GM23338 (cell line): ENCODE data around the gene AHI1. TPM values are rescaled to one million over a fixed set of nuclear protein-coding genes. Genes with fewer than 3 reads are reported as not detected.

ENCODE experiments used
- ATAC-seq: fragments of 200-7000 bp; cut with Tn5 transposase; 3 replicates; pipeline ENCODE4 v1.9.1; 2020
- DNase-seq: peaks from one replicate; pipeline ENCODE4 v3.0.0-alpha.2; 2015; ENCODE audit warnings: low spot score
- H2AFZ ChIP-seq: fragments of 200-600 bp; sonication (generic); 2 replicates; pipeline ENCODE4 v1.8.0; 2016; ENCODE audit warnings: antibody characterized with exemption, mild to moderate bottlenecking, moderate library complexity
- H3F3A ChIP-seq: fragments of 200-600 bp; sonication (generic); replicated peaks from 2 replicates; pipeline ENCODE4 v1.8.0; 2017; ENCODE audit warnings: antibody characterized with exemption, mixed run types, low read depth
- H3K27ac ChIP-seq: fragments of 200-600 bp; sonication (generic); 2 replicates; pipeline ENCODE4 v1.6.1; 2016; ENCODE audit warnings: low read depth
- H3K27me3 ChIP-seq: fragments of 200-600 bp; sonication (generic); 2 replicates; pipeline ENCODE4 v1.8.0; 2016; ENCODE audit warnings: mild to moderate bottlenecking, mixed run types, moderate library complexity; ENCODE audit not compliant: insufficient read depth
- H3K36me3 ChIP-seq: fragments of 200-600 bp; sonication (generic); 2 replicates; pipeline ENCODE4 v1.8.0; 2016; ENCODE audit warnings: mild to moderate bottlenecking; ENCODE audit not compliant: insufficient read depth
- H3K4me1 ChIP-seq: fragments of 200-600 bp; sonication (generic); 2 replicates; pipeline ENCODE4 v1.8.0; 2016; ENCODE audit warnings: mild to moderate bottlenecking, moderate library complexity; ENCODE audit not compliant: insufficient read depth
- H3K4me2 ChIP-seq: fragments of 200-600 bp; sonication (generic); 2 replicates; pipeline ENCODE4 v1.7.1; 2017; ENCODE audit warnings: mixed run types
- H3K4me3 ChIP-seq: fragments of 200-600 bp; sonication (generic); 2 replicates; pipeline ENCODE4 v1.6.1; 2016; ENCODE audit warnings: mixed run types
- H3K79me2 ChIP-seq: fragments of 200-600 bp; sonication (generic); replicated peaks from 2 replicates; pipeline ENCODE4 v1.8.0; 2017; ENCODE audit warnings: mild to moderate bottlenecking; ENCODE audit not compliant: insufficient read depth
- H3K9me2 ChIP-seq: fragments of 200-600 bp; sonication (generic); 2 replicates; pipeline ENCODE4 v1.8.0; 2017; ENCODE audit not compliant: insufficient read depth
- H4K20me1 ChIP-seq: fragments of 200-600 bp; sonication (generic); replicated peaks from 2 replicates; pipeline ENCODE4 v1.8.0; 2017; ENCODE audit warnings: mild to moderate bottlenecking; ENCODE audit not compliant: insufficient read depth
- H3K27ac Mint-ChIP-seq: 2 replicates; pipeline ENCODE4 v1.8.0; 2020; ENCODE audit warnings: inconsistent platforms, mild to moderate bottlenecking, moderate library complexity, mixed read lengths
- H3K27me3 Mint-ChIP-seq: 3 replicates; pipeline ENCODE4 v1.8.0; 2022; ENCODE audit warnings: low read depth, mild to moderate bottlenecking, moderate library complexity, mixed read lengths, inconsistent platforms; ENCODE audit not compliant: insufficient read depth, poor library complexity
- H3K36me3 Mint-ChIP-seq: 3 replicates; pipeline ENCODE4 v1.8.0; 2021; ENCODE audit warnings: low read depth, mild to moderate bottlenecking, inconsistent platforms, moderate library complexity, mixed read lengths
- H3K4me1 Mint-ChIP-seq: 3 replicates; pipeline ENCODE4 v1.8.0; 2020; ENCODE audit warnings: mild to moderate bottlenecking, inconsistent platforms, mixed read lengths
- H3K4me3 Mint-ChIP-seq: 3 replicates; pipeline ENCODE4 v1.8.0; 2021; ENCODE audit warnings: moderate library complexity, mild to moderate bottlenecking, inconsistent platforms, mixed read lengths
- H3K9me3 Mint-ChIP-seq: 3 replicates; pipeline ENCODE4 v1.8.0; 2020; ENCODE audit warnings: moderate library complexity, mild to moderate bottlenecking, inconsistent platforms, mixed read lengths
- CREB1 ChIP-seq: fragments of 250-450 bp; sonication (Bioruptor Pico); IDR thresholded peaks from 2 replicates; pipeline ENCODE4 v1.5.0; 2020; ENCODE audit warnings: low read depth, mild to moderate bottlenecking, moderate library complexity
- CTCF ChIP-seq, 2 experiments: fragments of 200-600 bp in 1 of 2; sonication (generic) in 1 of 2; conservative IDR thresholded peaks; 2 replicates each; pipeline versions ENCODE4 v1.5.1 to v1.6.1; 2016 to 2017; ENCODE audit warnings: antibody characterized with exemption in 2 of 2, low read depth in 2 of 2, mild to moderate bottlenecking in 2 of 2, moderate library complexity in 1 of 2
- ETS1 ChIP-seq: IDR thresholded peaks from 2 replicates; pipeline ENCODE4 v1.6.1; 2016; ENCODE audit warnings: antibody characterized with exemption
- EZH2 ChIP-seq: fragments of 200-600 bp; sonication (generic); IDR thresholded peaks from one replicate; pipeline ENCODE4 v1.8.0; 2017; ENCODE audit warnings: antibody characterized with exemption, mild to moderate bottlenecking, low read depth; ENCODE audit not compliant: unreplicated experiment
- EZH2phosphoT487 ChIP-seq: fragments of 200-600 bp; sonication (generic); IDR thresholded peaks from one replicate; pipeline ENCODE4 v1.8.1; 2018; ENCODE audit warnings: antibody characterized with exemption; ENCODE audit not compliant: unreplicated experiment
- JUNB ChIP-seq: IDR thresholded peaks from one replicate; pipeline ENCODE4 v1.6.1; 2016; ENCODE audit warnings: antibody characterized with exemption; ENCODE audit not compliant: unreplicated experiment
- NANOG ChIP-seq: IDR thresholded peaks from 2 replicates; pipeline ENCODE4 v1.6.1; 2016; ENCODE audit warnings: antibody characterized with exemption, borderline replicate concordance
- POLR2AphosphoS5 ChIP-seq: IDR thresholded peaks from 2 replicates; pipeline ENCODE4 v1.6.1; 2016; ENCODE audit warnings: antibody characterized with exemption, low read depth
- REST ChIP-seq: IDR thresholded peaks from one replicate; pipeline ENCODE4 v1.6.1; 2018; ENCODE audit warnings: antibody characterized with exemption; ENCODE audit not compliant: unreplicated experiment
- STAT1 ChIP-seq: IDR thresholded peaks from one replicate; pipeline ENCODE4 v1.6.1; 2016; ENCODE audit warnings: antibody characterized with exemption; ENCODE audit not compliant: unreplicated experiment
- ZNF114 ChIP-seq: fragments of 250-450 bp; sonication (Bioruptor Pico); IDR thresholded peaks from 2 replicates; pipeline ENCODE4 v1.5.0; 2020; ENCODE audit warnings: mild to moderate bottlenecking, moderate library complexity
- ZNF331 ChIP-seq: fragments of 250-450 bp; sonication (Bioruptor Pico); IDR thresholded peaks from 2 replicates; pipeline ENCODE4 v1.5.0; 2020; ENCODE audit warnings: low read depth, mild to moderate bottlenecking, moderate library complexity
- long read RNA-seq: library from polyadenylated mRNA; unstranded; transcript quantifications from one replicate; pipeline ENCODE4 v2.0.0, GENCODE V29; 2020; ENCODE audit not compliant: unreplicated experiment
- polyA plus RNA-seq: library from polyadenylated mRNA; unstranded; fragments of >200 nt; fragmentation: Nextera tagmentation; extraction: Ambion mirVana; gene quantifications from 2 replicates; pipeline ENCODE4 v1.2.1, GENCODE V29; 2016
- total RNA-seq: library from RNA; depleted of rRNA; stranded (reverse); fragments of >200 nt; shearing (Covaris generic); gene quantifications from 2 replicates; pipeline ENCODE4 v1.2.3, GENCODE V29; 2014; rRNA removed

AHI1 gene
- total RNA-seq (17.5 and 19.8 TPM in 2 replicates), polyA plus RNA-seq (52.4 and 72.9 TPM in 2 replicates)
- long read RNA-seq, partial matches to known transcripts: 13 of 14 reads
- long read RNA-seq, other reads (novel, unspliced or antisense): 1 of 14 reads

GRCh38 chr6:135497412-135498184, at the start of gene AHI1:
Gene AHI1 (minus strand): TSS chr6:135497740. CDS start chr6:135492237, 5,503 bp downstream.
- ATAC-seq: peak; percentile 96
- no peak for TF ChIP-seq ZNF114 (CRISPR knock-in tag)
- TF ChIP-seq POLR2AphosphoS5: peak; percentile 93
- TF ChIP-seq ETS1: peak; percentile 21; the same call in 1 of the 2 replicates
- TF ChIP-seq CREB1: peak; percentile 94
- H4K20me1 ChIP-seq: no peaks in the 10 kb centered on the region

GRCh38 chr6:135546680-135547418, 49.3 kb upstream of the AHI1 start:
- H3K27ac ChIP-seq: no peak overlapping the region
- no peaks in the 10 kb centered on the region for H4K20me1 ChIP-seq
- ATAC-seq (no peak), DNase-seq (no peak)
- Mint-ChIP-seq H3K4me1 (no peaks in the 10 kb centered on the region), H3K27ac (no peak overlapping the region), H3K36me3 (no peaks in the 10 kb centered on the region), H3K9me3 (no peaks in the 10 kb centered on the region; the same call in 2 of the 3 replicates), H3K4me3 (no peak overlapping the region), H3K27me3 (no peaks in the 10 kb centered on the region)
- no peak overlapping the region for H3K4me2 ChIP-seq
- H3K36me3 ChIP-seq: no peaks in the 10 kb centered on the region
- no peaks in the 10 kb centered on the region for H3K4me1 ChIP-seq
- no peaks in the 10 kb centered on the region for H3K27me3 ChIP-seq
- H3K4me3 ChIP-seq: no peak overlapping the region
- no peaks in the 10 kb centered on the region for H3K9me2 ChIP-seq
- no peaks in the 10 kb centered on the region for H3F3A ChIP-seq
- H2AFZ ChIP-seq: no peak overlapping the region
- no peaks in the 10 kb centered on the region for H3K79me2 ChIP-seq
- TF ChIP-seq STAT1 (no peak), ETS1 (no peak), CREB1 (no peak), ZNF331 (no peak), EZH2 (no peak), REST (no peak), JUNB (no peak), POLR2AphosphoS5 (no peak), ZNF114 (CRISPR knock-in tag) (no peak), EZH2phosphoT487 (no peak), CTCF (conservative IDR thresholded peaks at IDR 0.05; ENCODE audit: low read depth in 2 of 2) (no peak), NANOG (no peak)

More at GRCh38 chr6:135497412-135498184, at the start of gene AHI1:
- H3K36me3 ChIP-seq: no peaks in the 10 kb centered on the region
- peak within 1 kb of the TSS; percentile 77 for H3K4me2 ChIP-seq
- Mint-ChIP-seq H3K36me3 (peaks cover 6% of the 10 kb centered on the region), H3K4me3 (no peak within 1 kb of the TSS; the same call in 2 of the 3 replicates), H3K27me3 (peaks cover 2% of the 10 kb centered on the region), H3K4me1 (peaks cover 4% of the 10 kb centered on the region; the same call in 2 of the 3 replicates), H3K27ac (peak within 1 kb of the TSS; percentile 48), H3K9me3 (no peaks in the 10 kb centered on the region)
- H3K9me2 ChIP-seq: no peaks in the 10 kb centered on the region
- DNase-seq: peak; percentile 95
- peak within 1 kb of the TSS; percentile 86 for H3K27ac ChIP-seq
- no peaks in the 10 kb centered on the region for H3F3A ChIP-seq
- H3K27me3 ChIP-seq: no peaks in the 10 kb centered on the region
- peaks cover 42% of the 10 kb centered on the region for H3K79me2 ChIP-seq
- H3K4me1 ChIP-seq: peaks cover 15% of the 10 kb centered on the region
- H3K4me3 ChIP-seq: peak within 1 kb of the TSS; percentile 80
- H2AFZ ChIP-seq: peak within 1 kb of the TSS; percentile 85
